ENCODE data around the gene APOH.

The APOH gene

DNA sequence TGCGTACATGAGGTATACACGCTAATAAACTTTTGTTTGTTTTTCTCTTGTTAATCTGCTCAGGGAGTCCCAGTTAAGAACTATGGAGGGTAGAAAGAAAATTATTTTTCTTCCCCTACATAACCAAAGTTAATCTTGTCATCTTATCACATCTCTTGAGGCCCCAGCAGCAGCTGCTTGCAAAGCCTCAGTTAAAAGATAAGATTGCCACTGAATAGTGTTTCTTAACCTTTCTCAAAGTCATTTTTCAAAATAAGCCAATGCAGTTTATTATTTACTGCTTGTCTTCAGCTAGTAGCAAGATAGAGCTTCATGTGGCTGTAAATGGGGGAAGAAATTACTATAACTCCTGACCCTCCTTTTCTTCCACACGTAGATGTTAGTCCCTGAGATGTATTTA, 21.5 kb upstream of the APOH start:
- Histone ChIP-seq H3K79me2 (ENCODE audit: low read length) (no peaks in the 10 kb centered on the region), H3K36me3 (replicated peaks; ENCODE audit: low read depth, low read length) (no peaks in the 10 kb centered on the region), H3K9me3 (ENCODE audit: insufficient read depth, low read length) (no peaks in the 10 kb centered on the region), H3K4me2 (ENCODE audit: low read length) (no peak overlapping the region), H3K27ac (ENCODE audit: low read length) (no peak overlapping the region), H2AFZ (ENCODE audit: low read depth, low read length) (no peak overlapping the region), H3K4me1 (ENCODE audit: low read length) (0 out of 2 replicates have a peak, but pooled peaks cover 8% of the 10 kb centered on the region), H4K20me1 (ENCODE audit: insufficient read depth, low read length) (no peaks in the 10 kb centered on the region), H3K27me3 (ENCODE audit: low read depth, low read length) (no peaks in the 10 kb centered on the region), H3K9ac (ENCODE audit: low read length) (no peak overlapping the region), H3K4me3 (ENCODE audit: low read length) (no peak overlapping the region)
- TF ChIP-seq EZH2phosphoT487 (IDR thresholded peaks at IDR 0.05; ENCODE audit: low read depth) = no peak
- TF ChIP-seq, protein P1, sequence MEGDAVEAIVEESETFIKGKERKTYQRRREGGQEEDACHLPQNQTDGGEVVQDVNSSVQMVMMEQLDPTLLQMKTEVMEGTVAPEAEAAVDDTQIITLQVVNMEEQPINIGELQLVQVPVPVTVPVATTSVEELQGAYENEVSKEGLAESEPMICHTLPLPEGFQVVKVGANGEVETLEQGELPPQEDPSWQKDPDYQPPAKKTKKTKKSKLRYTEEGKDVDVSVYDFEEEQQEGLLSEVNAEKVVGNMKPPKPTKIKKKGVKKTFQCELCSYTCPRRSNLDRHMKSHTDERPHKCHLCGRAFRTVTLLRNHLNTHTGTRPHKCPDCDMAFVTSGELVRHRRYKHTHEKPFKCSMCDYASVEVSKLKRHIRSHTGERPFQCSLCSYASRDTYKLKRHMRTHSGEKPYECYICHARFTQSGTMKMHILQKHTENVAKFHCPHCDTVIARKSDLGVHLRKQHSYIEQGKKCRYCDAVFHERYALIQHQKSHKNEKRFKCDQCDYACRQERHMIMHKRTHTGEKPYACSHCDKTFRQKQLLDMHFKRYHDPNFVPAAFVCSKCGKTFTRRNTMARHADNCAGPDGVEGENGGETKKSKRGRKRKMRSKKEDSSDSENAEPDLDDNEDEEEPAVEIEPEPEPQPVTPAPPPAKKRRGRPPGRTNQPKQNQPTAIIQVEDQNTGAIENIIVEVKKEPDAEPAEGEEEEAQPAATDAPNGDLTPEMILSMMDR (IDR thresholded peaks at IDR 0.05; ENCODE audit: low read depth, low read length) = no peak

DNA sequence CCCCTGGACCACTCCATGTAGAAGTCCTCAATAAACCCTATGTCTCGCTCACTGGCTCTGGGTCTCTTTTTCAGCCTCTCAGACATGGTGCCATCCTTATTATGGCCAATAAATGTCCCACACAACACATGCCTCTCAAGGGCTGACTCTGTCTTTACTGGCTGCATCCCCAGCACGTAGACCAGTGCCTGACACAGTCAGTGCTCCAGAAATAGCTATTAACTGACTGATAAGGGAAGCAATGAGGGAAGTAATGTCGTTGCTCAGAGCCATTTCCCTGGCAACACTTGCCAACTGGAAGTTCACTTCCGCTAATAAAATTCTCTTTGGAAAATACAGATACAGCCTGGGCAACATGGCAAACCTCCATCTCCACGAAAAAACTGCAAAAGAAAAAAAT, 19.1 kb upstream of the APOH start:
- Histone ChIP-seq H3K9ac (ENCODE audit: low read length) (no peak overlapping the region), H3K4me2 (ENCODE audit: low read length) (no peak overlapping the region)

DNA sequence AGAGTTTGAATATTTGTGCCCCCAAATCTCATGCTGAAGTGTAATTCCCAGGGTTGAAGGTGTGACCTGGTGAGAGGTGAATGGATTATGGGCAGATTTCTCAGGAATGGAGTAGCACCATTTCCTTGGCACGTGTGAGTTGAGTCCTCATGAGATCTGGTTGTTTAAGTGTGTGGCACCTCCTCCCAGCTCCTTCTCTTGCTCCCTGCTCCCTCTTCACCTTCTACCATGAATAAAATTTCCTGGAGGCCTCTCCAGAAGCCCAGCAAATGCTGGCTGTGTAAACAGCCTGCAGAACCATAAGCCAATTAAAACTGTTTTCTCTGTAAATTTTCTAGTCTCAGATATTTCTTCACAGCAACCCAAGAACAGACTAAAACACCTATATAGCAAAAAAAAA, 12.6 kb upstream of the APOH start:
- Histone ChIP-seq H3K9me3 (ENCODE audit: insufficient read depth, low read length) (no peaks in the 10 kb centered on the region), H3K9ac (ENCODE audit: low read length) (no peak overlapping the region), H2AFZ (ENCODE audit: low read depth, low read length) (no peak overlapping the region), H3K79me2 (ENCODE audit: low read length) (no peaks in the 10 kb centered on the region), H3K27me3 (ENCODE audit: low read depth, low read length) (no peaks in the 10 kb centered on the region), H3K27ac (ENCODE audit: low read length) (no peak overlapping the region), H3K4me2 (ENCODE audit: low read length) (no peak overlapping the region), H3K4me3 (ENCODE audit: low read length) (no peak overlapping the region), H3K36me3 (replicated peaks; ENCODE audit: low read depth, low read length) (no peaks in the 10 kb centered on the region), H3K4me1 (ENCODE audit: low read length) (0 out of 2 replicates have a peak, but pooled peaks cover 4% of the 10 kb centered on the region), H4K20me1 (ENCODE audit: insufficient read depth, low read length) (no peaks in the 10 kb centered on the region)
- TF ChIP-seq, protein P1 (IDR thresholded peaks at IDR 0.05; ENCODE audit: low read depth, low read length) = no peak
- TF ChIP-seq EZH2phosphoT487 (IDR thresholded peaks at IDR 0.05; ENCODE audit: low read depth) = no peak

More for the DNA sequence above, 19.1 kb upstream of the APOH start:
- H2AFZ ChIP-seq (ENCODE audit: low read depth, low read length) = no peak overlapping the region
- TF ChIP-seq, protein P1 (IDR thresholded peaks at IDR 0.05; ENCODE audit: low read depth, low read length) = no peak
- TF ChIP-seq EZH2phosphoT487 (IDR thresholded peaks at IDR 0.05; ENCODE audit: low read depth) = no peak
- no peaks in the 10 kb centered on the region for H3K36me3 ChIP-seq (replicated peaks; ENCODE audit: low read depth, low read length)
- no peaks in the 10 kb centered on the region for H3K9me3 ChIP-seq (ENCODE audit: insufficient read depth, low read length)
- no peaks in the 10 kb centered on the region for H3K79me2 ChIP-seq (ENCODE audit: low read length)
- H3K27me3 ChIP-seq (ENCODE audit: low read depth, low read length) = no peaks in the 10 kb centered on the region
- H3K27ac ChIP-seq (ENCODE audit: low read length) = no peak overlapping the region
- 0 out of 2 replicates have a peak, but pooled peaks cover 4% of the 10 kb centered on the region for H3K4me1 ChIP-seq (ENCODE audit: low read length)
- no peak overlapping the region for H3K4me3 ChIP-seq (ENCODE audit: low read length)
- H4K20me1 ChIP-seq (ENCODE audit: insufficient read depth, low read length) = no peaks in the 10 kb centered on the region

DNA sequence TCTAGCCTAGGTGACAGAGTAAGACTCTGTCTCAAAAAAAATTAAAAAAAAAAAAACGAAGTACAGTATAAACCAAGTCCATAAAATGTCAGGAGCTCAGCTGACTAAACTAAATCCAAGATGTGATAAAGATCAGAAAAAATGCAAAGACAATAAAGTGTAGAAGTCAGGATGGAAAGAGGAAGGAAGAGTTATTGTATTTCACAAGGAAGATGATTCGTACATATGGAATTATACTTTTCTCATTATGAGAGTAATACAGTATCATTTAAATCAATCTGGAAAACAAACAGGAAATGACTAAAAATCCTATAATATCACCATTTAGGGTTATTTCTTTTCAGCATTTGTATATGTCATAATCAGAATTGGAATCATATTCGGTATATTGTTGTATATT, 11.4 kb upstream of the APOH start:
- TF ChIP-seq, protein P1 (IDR thresholded peaks at IDR 0.05; ENCODE audit: low read depth, low read length) = no peak
- TF ChIP-seq EZH2phosphoT487 (IDR thresholded peaks at IDR 0.05; ENCODE audit: low read depth) = no peak
- no peaks in the 10 kb centered on the region for H3K36me3 ChIP-seq (replicated peaks; ENCODE audit: low read depth, low read length)
- H3K4me3 ChIP-seq (ENCODE audit: low read length) = no peak overlapping the region
- H3K4me2 ChIP-seq (ENCODE audit: low read length) = no peak overlapping the region
- no peaks in the 10 kb centered on the region for H3K79me2 ChIP-seq (ENCODE audit: low read length)
- no peaks in the 10 kb centered on the region for H3K4me1 ChIP-seq (ENCODE audit: low read length)
- no peak overlapping the region for H3K9ac ChIP-seq (ENCODE audit: low read length)
- no peak overlapping the region for H3K27ac ChIP-seq (ENCODE audit: low read length)
- H3K9me3 ChIP-seq (ENCODE audit: insufficient read depth, low read length) = no peaks in the 10 kb centered on the region
- no peaks in the 10 kb centered on the region for H4K20me1 ChIP-seq (ENCODE audit: insufficient read depth, low read length)
- H2AFZ ChIP-seq (ENCODE audit: low read depth, low read length) = no peak overlapping the region
- no peaks in the 10 kb centered on the region for H3K27me3 ChIP-seq (ENCODE audit: low read depth, low read length)
